HepG2 (cell line): ENCODE measurements around the gene TLN1. TPM values are rescaled to one million over a fixed set of nuclear protein-coding genes. Genes with fewer than 3 reads are reported as not detected.

Experiments used
- ARID5B ChIP-seq: IDR thresholded peaks from 2 replicates; pipeline ENCODE4 v1.4.0; 2020; ENCODE audit warnings: mild to moderate bottlenecking, missing genetic modification reagents
- CBX2 ChIP-seq, 2 experiments: fragments of 200-600 bp in 1 of 2; sonication (generic); formaldehyde crosslinking in 1 of 2; IDR thresholded peaks; 2 replicates each; pipeline versions ENCODE4 v1.7.0 to v1.8.1; 2018 to 2022; ENCODE audit warnings: low read depth in 2 of 2, low read length in 1 of 2, mild to moderate bottlenecking in 1 of 2, missing genetic modification reagents in 1 of 2
- ESRRA ChIP-seq: sonication (generic); formaldehyde crosslinking; IDR thresholded peaks from 2 replicates; pipeline ENCODE4 v1.5.1; 2020; ENCODE audit warnings: mild to moderate bottlenecking, low read depth, missing genetic modification reagents
- NR2C2 ChIP-seq: sonication (generic); formaldehyde crosslinking; IDR thresholded peaks from 2 replicates; pipeline ENCODE4 v1.4.0; 2020; ENCODE audit warnings: missing genetic modification reagents, mild to moderate bottlenecking, moderate library complexity, borderline replicate concordance
- POLR2AphosphoS5 ChIP-seq: IDR thresholded peaks from 2 replicates; pipeline ENCODE4 v1.6.1; 2012; ENCODE audit warnings: low read depth, low read length
- RBFOX2 ChIP-seq: fragments of 200-400 bp; formaldehyde crosslinking; IDR thresholded peaks from 2 replicates; pipeline ENCODE4 v1.6.1; 2017; ENCODE audit warnings: low read depth, mild to moderate bottlenecking, low read length
- RERE ChIP-seq: IDR thresholded peaks from 2 replicates; pipeline ENCODE4 v1.6.1; 2016; ENCODE audit warnings: low read depth, missing genetic modification reagents, missing compliant biosample characterization
- SIN3B ChIP-seq: fragments of 150-350 bp; IDR thresholded peaks from 2 replicates; pipeline ENCODE4 v1.6.1; 2014; ENCODE audit warnings: low read length
- THAP11 ChIP-seq: IDR thresholded peaks from 2 replicates; pipeline ENCODE4 v1.6.1; 2016; ENCODE audit warnings: missing biosample characterization, missing genetic modification reagents
- ZNF224 ChIP-seq: sonication (generic); formaldehyde crosslinking; IDR thresholded peaks from 2 replicates; pipeline ENCODE4 v1.5.0; 2020; ENCODE audit warnings: mild to moderate bottlenecking, missing genetic modification reagents
- ZNF557 ChIP-seq: sonication (generic); formaldehyde crosslinking; IDR thresholded peaks from 2 replicates; pipeline ENCODE4 v1.4.0; 2020; ENCODE audit warnings: missing genetic modification reagents
- ZNF674 ChIP-seq: sonication (generic); formaldehyde crosslinking; IDR thresholded peaks from 2 replicates; pipeline ENCODE4 v1.5.0; 2020; ENCODE audit warnings: low read depth, mild to moderate bottlenecking, missing genetic modification reagents
- ZNF703 ChIP-seq: sonication (generic); formaldehyde crosslinking; IDR thresholded peaks from 2 replicates; pipeline ENCODE4 v1.5.1; 2020; ENCODE audit warnings: missing genetic modification reagents, mild to moderate bottlenecking, moderate library complexity, borderline replicate concordance
- ZNF773 ChIP-seq: sonication (generic); formaldehyde crosslinking; IDR thresholded peaks from 2 replicates; pipeline ENCODE4 v1.4.0; 2020; ENCODE audit warnings: missing genetic modification reagents, borderline replicate concordance
- polyA plus RNA-seq, 8 experiments: library from polyadenylated mRNA; depleted of rRNA in 3 of 8; stranded (reverse) in 7 of 8; unstranded in 1 of 8; fragments of >200 nt; fragmentation: Illumina TruSeq in 4 of 8; extraction: Trizol in 4 of 8; gene quantifications; 2 replicates each; pipeline versions ENCODE4 v1.2.1 to v1.2.3, GENCODE V29; 2011 to 2016; ENCODE audit warnings: low read depth in 4 of 8, missing spikeins in 1 of 8, mixed read lengths in 1 of 8; ENCODE audit not compliant: insufficient read depth in 1 of 8
- total RNA-seq, 5 experiments: library from RNA; depleted of rRNA; stranded (reverse); fragments of >200 nt; fragmentation: Illumina TruSeq; extraction: Trizol; gene quantifications; 2 replicates each; pipeline ENCODE4 v1.2.3, GENCODE V29; 2016; ENCODE audit warnings: low read depth in 1 of 5
- TF ChIP-seq, protein P1 (sequence below): sonication (generic); formaldehyde crosslinking; IDR thresholded peaks from 2 replicates; pipeline ENCODE4; 2020; ENCODE audit warnings: missing genetic modification reagents, mild to moderate bottlenecking, borderline replicate concordance

The TLN1 gene
- total and polyA plus RNA-seq, 2 of the 13 experiments (the other 11 are each of a cell fraction or from before 2014, with no cell fraction given) = 35.2 to 51.8 TPM

DNA sequence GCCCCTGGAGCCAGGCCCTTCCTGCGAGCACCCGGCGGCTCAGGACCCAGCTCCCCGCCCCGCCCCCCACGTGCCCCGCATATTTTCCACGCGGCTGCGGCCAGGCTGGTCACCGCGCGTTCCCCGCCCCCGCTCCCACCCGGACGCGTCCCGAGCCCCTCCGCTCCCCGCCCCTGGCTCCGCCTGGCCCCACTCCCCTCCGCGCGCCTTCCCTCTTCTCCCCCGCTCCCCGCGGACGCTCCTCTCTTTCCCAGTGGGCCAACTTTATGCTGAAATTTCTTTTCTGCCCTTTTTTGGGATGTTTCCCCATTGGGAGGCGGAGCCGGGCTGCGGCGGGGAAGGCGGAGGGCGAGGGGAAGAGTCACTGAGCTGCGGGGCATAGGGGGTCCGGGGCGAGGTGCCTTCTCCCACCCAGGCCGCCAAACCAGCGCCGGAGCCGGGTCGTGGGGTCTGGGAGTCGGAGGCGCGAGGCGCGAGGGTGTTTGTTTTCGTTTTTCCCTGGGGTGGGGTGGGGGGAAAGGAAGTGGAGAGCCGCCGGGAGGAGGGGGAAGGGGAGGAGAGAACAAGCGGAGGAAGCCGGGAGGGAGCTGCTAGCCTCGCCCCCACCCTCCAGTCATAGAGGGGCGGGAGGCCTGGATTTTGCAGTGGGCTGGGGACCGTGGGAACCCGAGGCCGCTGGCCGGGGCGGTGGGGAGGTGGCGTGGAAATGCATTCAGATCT, 41.2 kb downstream of the TLN1 start (continued):
- no peak for TF ChIP-seq ARID5B
- no peak for TF ChIP-seq ZNF703 (CRISPR knock-in tag)
- TF ChIP-seq ESRRA (CRISPR knock-in tag) = no peak
- TF ChIP-seq, protein P1, sequence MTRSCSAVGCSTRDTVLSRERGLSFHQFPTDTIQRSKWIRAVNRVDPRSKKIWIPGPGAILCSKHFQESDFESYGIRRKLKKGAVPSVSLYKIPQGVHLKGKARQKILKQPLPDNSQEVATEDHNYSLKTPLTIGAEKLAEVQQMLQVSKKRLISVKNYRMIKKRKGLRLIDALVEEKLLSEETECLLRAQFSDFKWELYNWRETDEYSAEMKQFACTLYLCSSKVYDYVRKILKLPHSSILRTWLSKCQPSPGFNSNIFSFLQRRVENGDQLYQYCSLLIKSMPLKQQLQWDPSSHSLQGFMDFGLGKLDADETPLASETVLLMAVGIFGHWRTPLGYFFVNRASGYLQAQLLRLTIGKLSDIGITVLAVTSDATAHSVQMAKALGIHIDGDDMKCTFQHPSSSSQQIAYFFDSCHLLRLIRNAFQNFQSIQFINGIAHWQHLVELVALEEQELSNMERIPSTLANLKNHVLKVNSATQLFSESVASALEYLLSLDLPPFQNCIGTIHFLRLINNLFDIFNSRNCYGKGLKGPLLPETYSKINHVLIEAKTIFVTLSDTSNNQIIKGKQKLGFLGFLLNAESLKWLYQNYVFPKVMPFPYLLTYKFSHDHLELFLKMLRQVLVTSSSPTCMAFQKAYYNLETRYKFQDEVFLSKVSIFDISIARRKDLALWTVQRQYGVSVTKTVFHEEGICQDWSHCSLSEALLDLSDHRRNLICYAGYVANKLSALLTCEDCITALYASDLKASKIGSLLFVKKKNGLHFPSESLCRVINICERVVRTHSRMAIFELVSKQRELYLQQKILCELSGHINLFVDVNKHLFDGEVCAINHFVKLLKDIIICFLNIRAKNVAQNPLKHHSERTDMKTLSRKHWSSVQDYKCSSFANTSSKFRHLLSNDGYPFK (CRISPR knock-in tag) = no peak
- no peak for TF ChIP-seq RERE (CRISPR knock-in tag)
- TF ChIP-seq ZNF224 = no peak
- TF ChIP-seq THAP11 (CRISPR knock-in tag) = no peak
- TF ChIP-seq NR2C2 (CRISPR knock-in tag) = no peak
- no peak for TF ChIP-seq CBX2 (IDR thresholded peaks at IDR 0.05; ENCODE audit: low read depth, low read length)
- no peak for TF ChIP-seq CBX2 (CRISPR knock-in tag; IDR thresholded peaks at IDR 0.05; ENCODE audit: low read depth)
- peak; percentile 62 for TF ChIP-seq RBFOX2
- no peak for TF ChIP-seq ZNF773 (CRISPR knock-in tag)
- peak; percentile 46; the same call in 1 of the 2 replicates for TF ChIP-seq POLR2AphosphoS5
- TF ChIP-seq ZNF557 (CRISPR knock-in tag) = no peak; the same call in 1 of the 2 replicates
- no peak for TF ChIP-seq SIN3B
- TF ChIP-seq ZNF674 = no peak
